ENCODE measurements around the gene CD44.
"Not testable (repeated sequence)": the region's sequence is repeated elsewhere in the genome, so short reads cannot be mapped to it uniquely, and the experiment has no call there.

The CD44 gene

GRCh38 chr11:35138943-35139721, at the start of gene CD44:
Gene CD44 (plus strand): TSS chr11:35139171. CDS start chr11:35139304, 133 bp downstream.
- no peak for DNase-seq (ENCODE audit: low read depth)
- no peak for TF ChIP-seq CTCF (IDR thresholded peaks at IDR 0.05; ENCODE audit: control insufficient read depth, extremely low read depth, insufficient read depth)
- H3K4me3 ChIP-seq (ENCODE audit: low read depth, low read length) = no peak within 1 kb of the TSS

GRCh38 chr11:35089666-35090065, 49.3 kb upstream of the CD44 start:
- DNase-seq (ENCODE audit: low read depth) = no peak
- no peak overlapping the region for H3K4me3 ChIP-seq (ENCODE audit: low read depth, low read length)
- no peak for TF ChIP-seq CTCF (IDR thresholded peaks at IDR 0.05; ENCODE audit: control insufficient read depth, extremely low read depth, insufficient read depth)

- no peak for TF ChIP-seq CTCF (IDR thresholded peaks at IDR 0.05; ENCODE audit: control insufficient read depth, extremely low read depth, insufficient read depth)
- DNase-seq (ENCODE audit: low read depth) = no peak
- no peak overlapping the region for H3K4me3 ChIP-seq (ENCODE audit: low read depth, low read length)
Measured at GRCh38 chr11:35090125-35090524, 48.8 kb upstream of the CD44 start.

GRCh38 chr11:35090991-35091390, 48.0 kb upstream of the CD44 start:
- not testable (repeated sequence) for H3K4me3 ChIP-seq (ENCODE audit: low read depth, low read length); DNase-seq (ENCODE audit: low read depth)

GRCh38 chr11:35096723-35097122, 42.2 kb upstream of the CD44 start:
- no peak for DNase-seq (ENCODE audit: low read depth)
- no peak for TF ChIP-seq CTCF (IDR thresholded peaks at IDR 0.05; ENCODE audit: control insufficient read depth, extremely low read depth, insufficient read depth)

GRCh38 chr11:35097814-35098455, 41.0 kb upstream of the CD44 start:
- no peak overlapping the region for H3K4me3 ChIP-seq (ENCODE audit: low read depth, low read length)
- DNase-seq (ENCODE audit: low read depth) = no peak
- TF ChIP-seq CTCF (IDR thresholded peaks at IDR 0.05; ENCODE audit: control insufficient read depth, extremely low read depth, insufficient read depth) = no peak

More at GRCh38 chr11:35096723-35097122, 42.2 kb upstream of the CD44 start:
- H3K4me3 ChIP-seq (ENCODE audit: low read depth, low read length) = no peak overlapping the region

GRCh38 chr11:35098855-35099254, 40.1 kb upstream of the CD44 start:
- DNase-seq (ENCODE audit: low read depth) = no peak
- no peak overlapping the region for H3K4me3 ChIP-seq (ENCODE audit: low read depth, low read length)

More at GRCh38 chr11:35098855-35099254, 40.1 kb upstream of the CD44 start:
- no peak for TF ChIP-seq CTCF (IDR thresholded peaks at IDR 0.05; ENCODE audit: control insufficient read depth, extremely low read depth, insufficient read depth)

All from LNCaP clone FGC (cell line).